ENCODE data around the gene DIS3L. TPM values are rescaled to one million over a fixed set of nuclear protein-coding genes. Genes with fewer than 3 reads are reported as not detected.
A peak's percentile ranks its signal among the peaks of the same experiment; 100 is the strongest.
"Not testable (repeated sequence)": the region's sequence is repeated elsewhere in the genome, so short reads cannot be mapped to it uniquely, and the experiment has no call there.

The DIS3L gene
- total RNA-seq, 1 donor from 2014 or later: 13.1 TPM

DNA sequence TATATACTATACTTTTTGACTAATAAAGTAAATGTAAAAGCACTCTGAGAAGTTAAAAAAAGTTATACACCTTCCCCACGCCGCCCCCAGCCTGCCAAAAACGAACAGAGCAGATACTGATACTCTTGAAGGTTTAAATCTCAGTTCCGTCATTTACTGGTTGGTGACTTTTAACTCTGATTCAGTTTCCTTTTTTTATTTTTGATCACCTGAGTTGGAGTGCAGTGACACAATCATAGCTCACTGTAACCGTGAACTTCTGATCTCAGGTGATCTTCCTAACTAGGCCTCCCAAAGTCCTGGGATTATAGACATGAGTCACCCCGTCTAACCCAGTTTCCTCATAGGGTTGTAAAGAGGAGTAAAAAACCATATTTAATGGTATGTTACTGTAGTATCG, 66.4 kb downstream of the DIS3L start:
- no peak for DNase-seq (ENCODE audit: low spot score)
- TF ChIP-seq, protein P1, sequence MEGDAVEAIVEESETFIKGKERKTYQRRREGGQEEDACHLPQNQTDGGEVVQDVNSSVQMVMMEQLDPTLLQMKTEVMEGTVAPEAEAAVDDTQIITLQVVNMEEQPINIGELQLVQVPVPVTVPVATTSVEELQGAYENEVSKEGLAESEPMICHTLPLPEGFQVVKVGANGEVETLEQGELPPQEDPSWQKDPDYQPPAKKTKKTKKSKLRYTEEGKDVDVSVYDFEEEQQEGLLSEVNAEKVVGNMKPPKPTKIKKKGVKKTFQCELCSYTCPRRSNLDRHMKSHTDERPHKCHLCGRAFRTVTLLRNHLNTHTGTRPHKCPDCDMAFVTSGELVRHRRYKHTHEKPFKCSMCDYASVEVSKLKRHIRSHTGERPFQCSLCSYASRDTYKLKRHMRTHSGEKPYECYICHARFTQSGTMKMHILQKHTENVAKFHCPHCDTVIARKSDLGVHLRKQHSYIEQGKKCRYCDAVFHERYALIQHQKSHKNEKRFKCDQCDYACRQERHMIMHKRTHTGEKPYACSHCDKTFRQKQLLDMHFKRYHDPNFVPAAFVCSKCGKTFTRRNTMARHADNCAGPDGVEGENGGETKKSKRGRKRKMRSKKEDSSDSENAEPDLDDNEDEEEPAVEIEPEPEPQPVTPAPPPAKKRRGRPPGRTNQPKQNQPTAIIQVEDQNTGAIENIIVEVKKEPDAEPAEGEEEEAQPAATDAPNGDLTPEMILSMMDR (IDR thresholded peaks at IDR 0.05; ENCODE audit: unreplicated experiment): no peak
- Mint-ChIP-seq H3K27me3 (ENCODE audit: unreplicated experiment) (peaks cover 1% of the 10 kb centered on the region), H3K36me3 (ENCODE audit: low read depth, unreplicated experiment) (no peaks in the 10 kb centered on the region), H3K4me3 (ENCODE audit: unreplicated experiment) (no peak overlapping the region), H3K4me1 (ENCODE audit: unreplicated experiment) (peaks cover 14% of the 10 kb centered on the region), H3K9me3 (ENCODE audit: unreplicated experiment) (no peaks in the 10 kb centered on the region), H3K27ac (ENCODE audit: unreplicated experiment) (no peak overlapping the region)

DNA sequence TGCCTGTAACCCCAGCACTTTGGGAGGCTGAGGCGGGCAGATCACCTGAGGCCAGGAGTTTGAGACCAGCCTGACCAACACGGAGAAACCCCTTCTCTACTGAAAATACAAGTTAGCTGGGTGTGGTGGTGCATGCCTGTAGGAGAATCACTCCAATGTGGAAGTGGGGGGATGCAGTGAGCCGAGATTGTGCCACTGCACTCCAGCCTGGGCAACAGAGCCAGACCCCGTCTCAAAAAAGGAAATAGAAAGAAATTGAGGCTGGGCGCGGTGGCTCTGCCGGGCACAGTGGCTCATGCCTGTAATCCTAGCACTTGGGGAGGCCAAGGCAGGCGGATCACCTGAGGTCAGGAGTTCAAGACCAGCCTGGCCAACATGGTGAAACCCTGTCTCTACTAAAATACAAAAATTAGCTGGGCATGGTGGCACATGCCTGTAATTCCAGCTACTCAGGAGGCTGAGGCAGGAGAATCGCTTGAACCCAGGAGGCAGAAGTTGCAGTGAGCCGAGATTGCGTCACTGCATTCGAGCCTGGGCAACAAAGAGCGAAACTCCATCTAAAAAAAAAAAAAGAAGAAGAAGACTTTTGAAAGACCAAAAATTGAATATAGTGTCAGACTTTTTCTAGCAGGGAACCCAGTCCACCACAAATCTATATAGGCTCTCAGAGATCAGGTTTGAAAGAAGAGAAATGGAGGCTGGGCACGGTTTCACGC, 68.5 kb downstream of the DIS3L start:
- H3K9me3 Mint-ChIP-seq (ENCODE audit: unreplicated experiment); DNase-seq (ENCODE audit: low spot score); H3K4me1 Mint-ChIP-seq (ENCODE audit: unreplicated experiment); H3K27ac Mint-ChIP-seq (ENCODE audit: unreplicated experiment); H3K27me3 Mint-ChIP-seq (ENCODE audit: unreplicated experiment); H3K36me3 Mint-ChIP-seq (ENCODE audit: low read depth, unreplicated experiment); H3K4me3 Mint-ChIP-seq (ENCODE audit: unreplicated experiment): not testable (repeated sequence)

DNA sequence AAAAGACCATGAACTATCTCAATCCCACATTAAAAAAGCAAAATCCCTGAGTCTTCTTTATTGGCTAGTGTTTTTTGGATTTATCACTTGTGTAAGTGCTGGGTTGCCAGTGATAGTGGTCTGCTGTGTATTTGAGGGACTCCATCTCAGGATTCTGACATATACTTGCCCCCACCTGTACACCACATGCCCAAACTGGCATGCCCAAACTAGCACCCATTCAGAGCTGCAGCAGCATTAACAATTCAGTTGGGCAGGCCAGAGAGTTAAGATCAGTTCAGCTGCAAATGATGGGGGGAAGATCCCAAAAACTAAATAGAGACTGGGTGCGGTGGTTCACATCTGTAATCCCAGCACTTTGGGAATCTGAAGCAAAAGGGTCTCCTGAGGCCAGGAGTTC, 69.4 kb downstream of the DIS3L start:
- no peaks in the 10 kb centered on the region for H3K4me1 Mint-ChIP-seq (ENCODE audit: unreplicated experiment)
- H3K27me3 Mint-ChIP-seq (ENCODE audit: unreplicated experiment): peaks cover 1% of the 10 kb centered on the region
- H3K27ac Mint-ChIP-seq (ENCODE audit: unreplicated experiment): no peak overlapping the region
- H3K36me3 Mint-ChIP-seq (ENCODE audit: low read depth, unreplicated experiment): no peaks in the 10 kb centered on the region
- no peak for DNase-seq (ENCODE audit: low spot score)
- no peak overlapping the region for H3K4me3 Mint-ChIP-seq (ENCODE audit: unreplicated experiment)
- TF ChIP-seq, protein P1 (IDR thresholded peaks at IDR 0.05; ENCODE audit: unreplicated experiment): no peak
- H3K9me3 Mint-ChIP-seq (ENCODE audit: unreplicated experiment): no peaks in the 10 kb centered on the region

DNA sequence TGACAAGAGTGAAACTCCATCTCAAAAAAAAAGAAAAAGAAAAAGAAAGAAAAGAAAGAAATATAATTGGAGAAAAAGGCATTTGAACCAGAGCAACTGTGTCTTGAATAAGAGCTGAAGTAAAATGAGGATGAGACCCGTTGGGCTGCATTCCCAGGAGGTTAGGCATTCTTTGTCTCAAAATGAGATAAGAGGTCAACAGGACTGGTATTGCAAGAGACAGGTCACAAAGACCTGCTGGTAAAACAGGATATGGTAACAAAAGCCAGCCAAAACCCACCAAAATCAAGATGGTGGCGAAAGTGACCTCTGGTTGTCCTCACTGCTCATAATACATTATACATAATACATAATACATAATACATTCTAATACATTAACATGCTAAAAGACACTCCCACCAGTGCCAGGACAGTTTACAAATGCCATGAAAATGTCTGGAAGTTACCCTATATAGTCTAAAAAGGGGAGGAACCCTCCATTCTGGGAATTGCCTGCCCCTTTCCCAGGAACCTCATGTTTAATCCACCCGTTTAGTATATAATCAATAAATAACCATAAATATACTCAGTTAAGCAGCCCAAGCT, 71.7 kb downstream of the DIS3L start:
- Mint-ChIP-seq H3K27me3 (ENCODE audit: unreplicated experiment) (no peaks in the 10 kb centered on the region), H3K9me3 (ENCODE audit: unreplicated experiment) (no peaks in the 10 kb centered on the region), H3K4me1 (ENCODE audit: unreplicated experiment) (peaks cover 7% of the 10 kb centered on the region), H3K36me3 (ENCODE audit: low read depth, unreplicated experiment) (no peaks in the 10 kb centered on the region), H3K4me3 (ENCODE audit: unreplicated experiment) (no peak overlapping the region), H3K27ac (ENCODE audit: unreplicated experiment) (no peak overlapping the region)
- DNase-seq (ENCODE audit: low spot score): no peak
- TF ChIP-seq, protein P1 (IDR thresholded peaks at IDR 0.05; ENCODE audit: unreplicated experiment): no peak

DNA sequence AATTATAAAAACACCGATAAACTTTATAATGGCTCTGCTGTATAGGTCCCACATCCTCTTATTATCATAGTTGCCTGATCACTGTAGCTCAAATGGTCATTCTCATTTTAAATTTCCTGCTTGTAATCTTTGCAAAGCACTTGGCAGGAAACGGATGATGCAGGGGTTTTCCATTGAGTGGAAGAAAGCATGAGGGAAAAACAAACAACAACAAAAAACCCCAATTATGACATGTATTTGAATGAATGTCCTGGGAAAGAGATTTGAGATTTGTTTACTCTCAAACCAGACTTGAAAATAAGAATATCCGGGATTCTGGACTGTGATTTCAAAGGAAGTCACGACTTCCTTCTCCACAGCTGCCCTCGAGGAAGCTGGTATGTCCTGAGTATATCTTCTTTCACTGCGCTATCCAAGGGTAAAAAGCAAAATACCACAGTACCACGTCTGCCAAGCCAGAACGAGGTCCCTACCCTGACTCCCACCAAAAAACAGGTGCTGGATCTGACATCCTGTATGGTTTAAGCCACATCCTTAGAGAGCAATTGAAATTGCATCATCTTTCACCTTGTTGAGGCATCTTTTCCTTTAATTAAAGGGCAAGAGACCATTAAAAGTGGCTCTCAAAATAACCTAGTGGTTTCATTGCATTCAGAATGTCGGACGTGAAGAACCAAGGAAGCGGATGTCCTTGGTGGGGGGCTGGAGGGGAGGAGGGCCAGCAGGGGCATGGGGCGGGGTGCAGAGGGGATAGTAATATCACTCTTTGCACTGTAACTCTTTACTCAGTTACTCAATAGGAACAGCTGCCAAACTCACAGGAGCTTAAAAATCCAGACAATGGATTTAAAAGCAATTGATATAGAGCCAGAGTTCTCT, 76.6 kb downstream of the DIS3L start:
- peak; percentile 39 for DNase-seq (ENCODE audit: low spot score)
- TF ChIP-seq, protein P1 (IDR thresholded peaks at IDR 0.05; ENCODE audit: unreplicated experiment): no peak
- H3K27me3 Mint-ChIP-seq (ENCODE audit: unreplicated experiment): no peaks in the 10 kb centered on the region
- H3K9me3 Mint-ChIP-seq (ENCODE audit: unreplicated experiment): no peaks in the 10 kb centered on the region
- peak overlapping the region; percentile 99 for H3K27ac Mint-ChIP-seq (ENCODE audit: unreplicated experiment)
- peaks cover 18% of the 10 kb centered on the region for H3K4me1 Mint-ChIP-seq (ENCODE audit: unreplicated experiment)
- H3K36me3 Mint-ChIP-seq (ENCODE audit: low read depth, unreplicated experiment): no peaks in the 10 kb centered on the region
- peak overlapping the region; percentile 34 for H3K4me3 Mint-ChIP-seq (ENCODE audit: unreplicated experiment)
